ENCODE data around the gene ZFTA.

Gene ZFTA

DNA sequence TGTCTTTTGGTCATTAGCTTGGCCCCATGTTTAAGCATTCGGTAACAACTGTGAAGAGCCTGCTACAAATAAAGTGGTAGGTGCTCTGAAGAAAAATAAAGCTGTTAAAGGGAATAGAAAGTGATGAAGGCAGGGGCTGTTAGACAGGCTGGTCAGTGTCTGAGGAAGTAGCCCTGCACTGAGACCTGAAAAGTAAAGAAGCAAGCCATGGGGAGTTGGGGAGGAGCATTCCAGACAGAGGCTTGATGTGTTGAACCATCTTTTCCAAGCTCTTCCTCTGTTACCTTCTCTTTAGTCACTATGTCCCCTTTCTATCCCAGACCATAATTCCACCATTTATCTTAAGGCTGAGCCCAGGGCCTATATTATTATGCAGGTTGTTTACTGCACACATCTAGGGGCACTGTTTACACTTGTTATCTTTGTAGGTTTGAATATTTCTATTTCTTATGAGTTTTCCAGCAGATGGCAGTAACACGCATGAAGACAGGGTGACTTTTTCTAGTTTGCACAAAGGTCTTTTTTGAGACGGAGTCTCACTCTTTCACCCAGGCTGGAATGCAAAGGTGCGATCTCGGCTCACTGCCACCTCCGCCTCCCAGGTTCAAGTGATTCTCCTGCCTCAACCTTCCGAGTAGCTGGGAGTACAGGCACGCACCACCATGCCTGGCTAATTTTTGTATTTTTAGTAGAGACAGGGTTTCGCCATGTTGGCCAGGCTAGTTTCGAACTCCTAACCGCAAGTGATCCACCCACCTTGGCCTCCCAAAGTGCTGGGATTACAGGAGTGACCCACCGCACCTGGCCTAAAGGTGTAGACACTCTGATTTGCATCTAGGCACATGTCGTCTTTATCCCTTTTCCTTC lies 23.0 kb downstream of the ZFTA start:
- DNase-seq = no peak

DNA sequence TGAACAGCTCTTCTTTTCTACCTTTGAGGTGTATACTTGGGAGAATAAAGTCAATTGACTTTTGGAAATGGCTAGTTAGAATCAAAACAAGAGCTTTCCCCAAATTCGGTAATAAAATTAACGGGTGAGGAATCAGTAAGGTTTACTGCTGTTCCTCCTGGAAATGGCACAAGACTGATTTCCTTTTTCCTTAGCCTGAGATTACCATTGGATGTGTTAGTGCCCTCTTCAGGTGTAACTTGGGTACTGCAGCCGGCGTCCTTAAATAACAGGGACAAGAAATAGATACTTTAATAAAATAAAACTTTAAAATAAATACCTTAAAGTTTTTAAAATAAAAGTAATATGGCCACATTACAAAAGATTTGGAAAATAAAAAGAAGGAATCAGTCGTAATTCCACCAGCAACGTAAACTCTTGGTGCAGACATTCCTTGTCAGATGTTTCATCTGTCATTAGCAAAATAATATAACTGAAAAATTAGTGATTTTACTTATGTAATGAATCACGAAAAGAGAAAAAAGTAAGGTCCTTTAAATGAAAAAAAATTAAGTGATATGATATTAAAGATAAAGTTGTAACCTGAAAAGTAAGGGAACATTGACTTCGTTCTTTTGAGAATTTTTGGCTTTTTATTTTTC lies 29.7 kb downstream of the ZFTA start:
- DNase-seq = peak; percentile 52

DNA sequence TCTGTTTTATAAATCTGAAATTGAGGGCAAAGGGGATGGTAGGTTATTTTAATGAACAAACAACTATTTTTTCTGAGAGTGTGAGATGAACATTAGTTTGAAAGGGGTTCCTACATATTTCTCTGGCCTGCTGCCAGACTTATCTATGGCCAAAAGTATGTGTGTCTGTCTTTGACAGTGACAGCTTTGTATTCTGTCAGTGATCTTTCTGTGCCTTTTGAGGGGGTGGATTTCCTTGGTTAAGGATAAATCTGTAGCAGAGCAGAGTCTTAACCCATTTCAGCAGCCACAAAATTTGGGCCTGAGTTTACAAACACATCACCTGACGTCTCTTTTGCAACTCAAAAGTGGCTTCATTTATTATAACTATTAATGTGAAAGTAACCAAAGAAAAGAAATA lies 30.9 kb downstream of the ZFTA start:
- no peak for DNase-seq

DNA sequence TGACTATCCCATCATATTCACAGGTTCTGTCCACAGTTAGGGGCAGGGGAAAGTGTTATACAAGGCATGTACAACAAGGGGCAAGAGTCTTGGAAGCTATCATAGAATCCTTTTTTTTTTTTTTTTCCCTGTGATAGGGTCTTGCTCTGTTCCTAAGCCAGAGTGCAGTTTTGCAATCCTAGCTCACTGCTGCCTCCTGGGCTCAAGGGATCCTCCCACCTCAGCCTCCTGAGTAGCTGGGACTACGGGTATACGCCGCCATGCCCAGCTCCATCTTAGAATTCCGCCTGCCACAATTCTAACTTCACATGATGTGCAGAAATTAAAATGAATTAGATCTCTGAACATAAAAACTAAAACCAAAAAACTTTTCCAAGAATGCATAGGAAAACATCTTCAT lies 31.7 kb downstream of the ZFTA start:
- no peak for DNase-seq

DNA sequence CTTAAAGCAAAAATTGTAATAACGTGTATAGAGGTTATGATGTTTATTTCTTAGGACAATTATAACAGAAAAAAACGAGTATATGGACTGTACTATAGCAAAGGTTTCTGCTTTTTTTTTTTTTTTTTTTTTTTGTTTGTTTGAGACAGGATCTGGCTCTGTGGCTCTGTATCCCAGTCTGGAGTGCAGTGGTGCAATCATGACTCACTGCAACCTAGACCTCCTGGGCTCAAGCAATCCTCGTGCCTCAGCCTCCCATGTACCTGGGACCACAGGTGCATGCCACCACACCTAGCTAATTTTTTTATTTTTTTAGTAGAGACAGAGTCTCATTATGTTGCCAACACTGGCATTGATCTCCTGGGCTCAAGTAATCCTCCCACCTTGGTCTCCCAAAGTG lies 39.2 kb downstream of the ZFTA start:
- DNase-seq = no peak

DNA sequence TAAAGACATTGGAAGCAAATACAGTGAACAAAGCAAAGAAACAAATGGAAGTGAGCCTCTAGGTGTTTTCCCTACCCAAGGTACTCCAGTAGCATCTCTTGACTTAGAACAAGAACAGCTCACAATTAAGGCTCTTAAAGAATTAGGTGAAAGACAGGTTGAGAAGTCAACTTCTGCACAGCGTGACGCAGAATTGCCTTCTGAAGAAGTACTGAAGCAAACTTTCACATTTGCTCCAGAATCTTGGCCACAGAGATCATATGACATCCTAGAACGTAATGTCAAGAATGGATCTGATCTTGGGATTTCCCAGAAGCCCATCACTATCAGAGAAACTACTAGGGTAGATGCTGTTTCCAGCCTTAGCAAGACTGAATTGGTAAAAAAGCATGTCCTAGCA lies 48.0 kb downstream of the ZFTA start:
- no peak for DNase-seq

DNA sequence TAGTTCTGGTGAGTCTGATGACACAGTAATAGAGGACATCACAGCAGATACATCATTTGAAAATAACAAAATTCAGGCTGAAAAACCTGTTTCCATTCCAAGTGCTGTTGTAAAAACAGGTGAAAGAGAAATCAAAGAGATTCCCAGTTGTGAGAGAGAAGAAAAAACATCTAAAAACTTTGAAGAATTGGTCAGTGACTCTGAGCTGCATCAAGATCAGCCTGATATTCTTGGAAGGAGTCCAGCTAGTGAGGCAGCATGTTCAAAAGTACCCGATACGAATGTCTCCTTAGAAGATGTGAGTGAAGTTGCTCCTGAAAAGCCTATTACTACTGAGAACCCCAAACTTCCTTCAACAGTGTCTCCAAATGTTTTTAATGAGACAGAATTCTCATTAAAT lies 48.6 kb downstream of the ZFTA start:
- no peak for DNase-seq

DNA sequence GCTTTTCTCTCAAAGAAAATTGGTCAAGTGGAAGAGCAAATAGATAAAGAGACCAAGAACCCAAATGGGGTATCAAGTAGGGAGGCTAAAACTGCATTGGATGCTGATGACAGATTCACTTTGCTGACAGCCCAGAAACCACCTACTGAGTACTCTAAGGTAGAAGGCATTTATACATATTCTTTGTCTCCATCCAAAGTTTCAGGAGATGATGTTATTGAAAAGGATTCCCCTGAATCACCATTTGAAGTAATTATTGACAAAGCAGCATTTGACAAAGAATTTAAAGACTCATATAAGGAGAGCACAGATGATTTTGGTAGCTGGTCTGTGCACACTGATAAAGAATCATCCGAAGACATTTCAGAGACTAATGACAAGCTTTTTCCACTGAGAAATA lies 49.6 kb downstream of the ZFTA start:
- no peak for DNase-seq

Measured in stimulated activated CD4-positive, alpha-beta T cell treated with anti-CD3 and anti-CD28 coated beads, Interleukin-1b, Interleukin-23, amount 100 ng/mL, for 48 hours (primary cell).